HepG2 (cell line): Measurements from ENCODE around the gene CA10. TPM values are rescaled to one million over a fixed set of nuclear protein-coding genes. Genes with fewer than 3 reads are reported as not detected.

ENCODE experiments used
- ATAC-seq: fragments of 200-7000 bp; cut with Tn5 transposase; 3 replicates; pipeline ENCODE4 v1.9.1; 2020; ENCODE audit warnings: mild to moderate bottlenecking, moderate library complexity
- BruUV-seq: library from RNA; stranded (reverse); fragments of 400-500 nt; replicated peaks from 2 replicates; lab custom pipeline; 2021; lab: Mats Ljungman, UMichigan
- CTCF ChIA-PET: fragments of 300-600 bp; formaldehyde crosslinking; extraction: SDS; loops from one replicate; lab custom pipeline; 2021; ENCODE audit warnings: low total read pairs, inconsistent platforms, low intra/inter-chr PET ratio; lab: Yijun Ruan, JAX
- POLR2A ChIA-PET: fragments of 350-600 bp; sonication (Branson Sonifier 250); formaldehyde crosslinking; loops from one replicate; lab custom pipeline; 2020; ENCODE audit warnings: antibody characterized with exemption, inconsistent platforms; lab: Yijun Ruan, JAX
- DNase-seq: peaks from one replicate; pipeline ENCODE4 v3.0.0-alpha.2; 2015; ENCODE audit warnings: low spot score
- FAIRE-seq: peaks from 3 replicates; lab custom pipeline; 2011; peaks lifted over from hg19 to GRCh38; lab: Jason Lieb, UNC
- H2AFZ ChIP-seq: one replicate; pipeline ENCODE4 v1.6.1; 2011; ENCODE audit warnings: low read length, inconsistent platforms
- H3K27ac ChIP-seq: fragments of 300-600 bp; 3 replicates; pipeline ENCODE4 v1.8.0; 2011; ENCODE audit warnings: mixed run types, mild to moderate bottlenecking, mixed read lengths, low read length, inconsistent platforms; ENCODE audit not compliant: insufficient read depth; ENCODE audit errors: extremely low read length
- H3K27me3 ChIP-seq, 2 experiments: fragments of 200-600 bp in 1 of 2; 2 replicates in 1 of 2; 3 replicates in 1 of 2; pipeline versions ENCODE4 v1.6.0 to v1.8.0; 2011; ENCODE audit warnings: low read length in 2 of 2, mild to moderate bottlenecking in 2 of 2, moderate library complexity in 2 of 2, inconsistent platforms in 1 of 2; ENCODE audit not compliant: insufficient read depth in 2 of 2, control insufficient read depth in 1 of 2
- H3K36me3 ChIP-seq, 2 experiments: fragments of 200-600 bp in 1 of 2; replicated peaks in 1 of 2; 2 replicates in 1 of 2; 3 replicates in 1 of 2; pipeline versions ENCODE4 v1.5.1 to v1.8.0; 2011; ENCODE audit warnings: low read length in 2 of 2, inconsistent platforms in 1 of 2; ENCODE audit not compliant: insufficient read depth in 2 of 2, control insufficient read depth in 1 of 2
- H3K4me1 ChIP-seq: 2 replicates; pipeline ENCODE4 v1.5.1; 2012; ENCODE audit warnings: low read length, inconsistent platforms; ENCODE audit not compliant: insufficient read depth
- H3K4me2 ChIP-seq: 2 replicates; pipeline ENCODE4 v1.6.0; 2011; ENCODE audit warnings: low read depth, low read length, inconsistent platforms
- H3K4me3 ChIP-seq, 3 experiments: fragments of 200-600 bp in 1 of 3; sonication (generic), shearing (Covaris generic) in 1 of 3; replicated peaks in 1 of 3; 2 replicates each; pipeline ENCODE4 v1.5.1; 2011 to 2016; ENCODE audit warnings: low read length in 3 of 3, inconsistent platforms in 2 of 3, low read depth in 2 of 3, mild to moderate bottlenecking in 2 of 3, control low read depth in 1 of 3, mixed read lengths in 1 of 3; ENCODE audit not compliant: insufficient read depth in 1 of 3
- H3K79me2 ChIP-seq: one replicate; pipeline ENCODE4 v1.6.1; 2011; ENCODE audit warnings: low read length, inconsistent platforms; ENCODE audit not compliant: insufficient read depth
- H3K9ac ChIP-seq: 2 replicates; pipeline ENCODE4 v1.6.0; 2011; ENCODE audit warnings: mild to moderate bottlenecking, low read depth, low read length, inconsistent platforms; ENCODE audit not compliant: insufficient read depth
- H3K9me3 ChIP-seq: 2 replicates; pipeline ENCODE4 v1.5.1; 2012; ENCODE audit warnings: mild to moderate bottlenecking, low read length
- H4K20me1 ChIP-seq: 2 replicates; pipeline ENCODE4 v1.6.0; 2011; ENCODE audit warnings: inconsistent platforms, mild to moderate bottlenecking, low read length, moderate library complexity; ENCODE audit not compliant: insufficient read depth
- EEA1 ChIP-seq: sonication (generic); formaldehyde crosslinking; IDR thresholded peaks from 2 replicates; pipeline ENCODE4 v1.5.1; 2020; ENCODE audit warnings: mild to moderate bottlenecking, missing genetic modification reagents, borderline replicate concordance
- MYPOP ChIP-seq: sonication (generic); formaldehyde crosslinking; IDR thresholded peaks from 2 replicates; pipeline ENCODE4 v1.8.1; 2023; ENCODE audit warnings: mild to moderate bottlenecking, moderate library complexity, missing genetic modification reagents
- WGBS: methylation state at CpG from one replicate; pipeline ENCODE4 v1.1.6; 2017; ENCODE audit warnings: low lambda C conversion rate; 5-methylcytosine and 5-hydroxymethylcytosine counted together
- in situ Hi-C: cut with HindIII; loops from 2 replicates; pipeline ENCODE4 v1.10.0; 2017; ENCODE audit warnings: low pct_unique_long_range_greater_than_20kb; ENCODE audit not compliant: extremely low pct_ligation_motif_present
- intact Hi-C: fragments of 100-400 bp; cut with micrococcal nuclease; formaldehyde crosslinking; loops from one replicate; pipeline ENCODE4 v1.10.0; 2022; ENCODE audit not compliant: unreplicated experiment
- polyA plus RNA-seq, 8 experiments: library from polyadenylated mRNA; depleted of rRNA in 3 of 8; stranded (reverse) in 7 of 8; unstranded in 1 of 8; fragments of >200 nt; fragmentation: Illumina TruSeq in 4 of 8; extraction: Trizol in 4 of 8; gene quantifications; 2 replicates each; pipeline versions ENCODE4 v1.2.1 to v1.2.3, GENCODE V29; 2011 to 2016; ENCODE audit warnings: low read depth in 4 of 8, missing spikeins in 1 of 8, mixed read lengths in 1 of 8; ENCODE audit not compliant: insufficient read depth in 1 of 8
- total RNA-seq, 5 experiments: library from RNA; depleted of rRNA; stranded (reverse); fragments of >200 nt; fragmentation: Illumina TruSeq; extraction: Trizol; gene quantifications; 2 replicates each; pipeline ENCODE4 v1.2.3, GENCODE V29; 2016; ENCODE audit warnings: low read depth in 1 of 5
- TF ChIP-seq, protein P1 (sequence below): sonication (generic); formaldehyde crosslinking; IDR thresholded peaks from 2 replicates; pipeline ENCODE4 v1.4.0; 2020; ENCODE audit warnings: low read depth, mild to moderate bottlenecking, missing genetic modification reagents
- TF ChIP-seq, protein P2 (sequence below), 2 experiments: sonication (generic) in 1 of 2; formaldehyde crosslinking in 1 of 2; IDR thresholded peaks; 2 replicates each; pipeline versions ENCODE4 v1.5.1 to v1.6.1; 2011 to 2020; ENCODE audit warnings: borderline replicate concordance in 1 of 2, low read depth in 1 of 2, low read length in 1 of 2, mild to moderate bottlenecking in 1 of 2, missing genetic modification reagents in 1 of 2, moderate library complexity in 1 of 2

Gene CA10
- total and polyA plus RNA-seq, 2 of the 13 experiments (the other 11 are each of a cell fraction or from before 2014, with no cell fraction given): not detected

DNA sequence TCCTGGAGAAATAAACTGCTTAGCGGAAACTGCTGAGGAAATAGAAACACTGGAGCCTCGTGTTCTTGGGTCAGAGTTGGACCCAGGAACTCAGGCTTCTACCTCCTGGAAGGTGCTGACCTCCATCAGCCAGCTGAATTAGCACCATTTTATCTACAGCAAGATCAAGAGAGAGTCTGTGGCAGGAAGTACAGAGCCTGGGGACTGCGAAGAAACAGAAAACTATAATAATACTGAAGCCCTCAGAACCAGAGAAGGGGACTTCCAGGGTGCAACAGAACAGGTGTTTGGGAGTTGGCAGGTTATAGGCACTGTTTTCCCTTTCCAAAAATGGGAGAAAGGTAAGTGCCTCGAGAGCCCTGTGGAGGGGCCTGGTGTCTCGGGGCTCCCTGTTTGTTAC lies 379.7 kb downstream of the CA10 start:
- intact Hi-C loops (no loop called here), in situ Hi-C loops (no loop called here)
- no peak overlapping the region for H3K4me3 ChIP-seq
- H2AFZ ChIP-seq: no peak overlapping the region
- H3K9ac ChIP-seq: no peak overlapping the region
- FAIRE-seq: no peak
- TF ChIP-seq, protein P1, sequence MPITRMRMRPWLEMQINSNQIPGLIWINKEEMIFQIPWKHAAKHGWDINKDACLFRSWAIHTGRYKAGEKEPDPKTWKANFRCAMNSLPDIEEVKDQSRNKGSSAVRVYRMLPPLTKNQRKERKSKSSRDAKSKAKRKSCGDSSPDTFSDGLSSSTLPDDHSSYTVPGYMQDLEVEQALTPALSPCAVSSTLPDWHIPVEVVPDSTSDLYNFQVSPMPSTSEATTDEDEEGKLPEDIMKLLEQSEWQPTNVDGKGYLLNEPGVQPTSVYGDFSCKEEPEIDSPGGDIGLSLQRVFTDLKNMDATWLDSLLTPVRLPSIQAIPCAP (CRISPR knock-in tag): no peak
- TF ChIP-seq, protein P2, sequence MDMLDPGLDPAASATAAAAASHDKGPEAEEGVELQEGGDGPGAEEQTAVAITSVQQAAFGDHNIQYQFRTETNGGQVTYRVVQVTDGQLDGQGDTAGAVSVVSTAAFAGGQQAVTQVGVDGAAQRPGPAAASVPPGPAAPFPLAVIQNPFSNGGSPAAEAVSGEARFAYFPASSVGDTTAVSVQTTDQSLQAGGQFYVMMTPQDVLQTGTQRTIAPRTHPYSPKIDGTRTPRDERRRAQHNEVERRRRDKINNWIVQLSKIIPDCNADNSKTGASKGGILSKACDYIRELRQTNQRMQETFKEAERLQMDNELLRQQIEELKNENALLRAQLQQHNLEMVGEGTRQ (IDR thresholded peaks at IDR 0.05; ENCODE audit: low read depth, low read length): no peak
- TF ChIP-seq, protein P2 (CRISPR knock-in tag; IDR thresholded peaks at IDR 0.05; ENCODE audit: borderline replicate concordance): no peak
- no peak for TF ChIP-seq MYPOP (CRISPR knock-in tag)
- no peak for TF ChIP-seq EEA1 (CRISPR knock-in tag)
- TF ChIP-seq, all 625 proteins: peak for 0
- no peaks in the 10 kb centered on the region for H4K20me1 ChIP-seq
- no peaks in the 10 kb centered on the region for H3K79me2 ChIP-seq
- no peaks in the 10 kb centered on the region for H3K4me1 ChIP-seq
- no TSS peak for BruUV-seq
- H3K9me3 ChIP-seq: no peaks in the 10 kb centered on the region
- DNase-seq (no peak), ATAC-seq (no peak)
- H3K27me3 ChIP-seq: no peaks in the 10 kb centered on the region
- H3K4me2 ChIP-seq: no peak overlapping the region
- 20% methylated on average over 5 of the region's 5 CpGs for WGBS
- ChIA-PET POLR2A (no interaction called here), CTCF (no interaction called here)
- H3K36me3 ChIP-seq: no peaks in the 10 kb centered on the region
- H3K27ac ChIP-seq: no peak overlapping the region
